DMS53 (cell line): ENCODE results near the gene AJM1.
A peak's percentile ranks its signal among the peaks of the same experiment; 100 is the strongest.
"Not testable (repeated sequence)": the region's sequence is repeated elsewhere in the genome, so short reads cannot be mapped to it uniquely, and the experiment has no call there.

Source experiments
- DNase-seq: peaks from one replicate; lab custom pipeline; 2025; lab: John Stamatoyannopoulos, UW

AJM1 gene

GRCh38 chr9:136842380-136842948 is at the start of gene AJM1:
Gene AJM1, plus strand, starts transcription at chr9:136842478. Its CDS starts 1,937 bp downstream, at chr9:136844415.
- DNase-seq: peak; percentile 86

GRCh38 chr9:136793086-136793946 is 49.0 kb upstream of the AJM1 start:
- DNase-seq: peak; percentile 32

- DNase-seq: no peak
These were observed 47.8 kb upstream of the AJM1 start for GRCh38 chr9:136794281-136794999.

- no peak for DNase-seq
These were observed 47.3 kb upstream of the AJM1 start for GRCh38 chr9:136795000-136795348.

GRCh38 chr9:136796238-136796774 is 46.0 kb upstream of the AJM1 start, which contains the start of gene CCDC183:
Gene CCDC183, plus strand, starts transcription at chr9:136796338. Its CDS starts 60 bp downstream, at chr9:136796398.
- no peak for DNase-seq

- DNase-seq: not testable (repeated sequence)
These were observed 45.4 kb upstream of the AJM1 start for GRCh38 chr9:136796775-136797347.

GRCh38 chr9:136798708-136799078 is 43.6 kb upstream of the AJM1 start:
- DNase-seq: peak; percentile 56

GRCh38 chr9:136799079-136799853 is 43.0 kb upstream of the AJM1 start:
- DNase-seq: peak; percentile 90

- DNase-seq: peak; percentile 99
These were observed 42.2 kb upstream of the AJM1 start for GRCh38 chr9:136799854-136800657.

GRCh38 chr9:136802321-136802720 is 40.0 kb upstream of the AJM1 start:
- DNase-seq: no peak

- not testable (repeated sequence) for DNase-seq
These were observed 39.2 kb upstream of the AJM1 start for GRCh38 chr9:136803009-136803550.

GRCh38 chr9:136803551-136804508 is 38.4 kb upstream of the AJM1 start:
- no peak for DNase-seq

- DNase-seq: no peak
These were observed 37.6 kb upstream of the AJM1 start for GRCh38 chr9:136804509-136805206.

GRCh38 chr9:136805207-136805740 is 37.0 kb upstream of the AJM1 start:
- no peak for DNase-seq

GRCh38 chr9:136806067-136806466 is 36.2 kb upstream of the AJM1 start:
- no peak for DNase-seq

- DNase-seq: peak; percentile 46
These were observed 35.6 kb upstream of the AJM1 start for GRCh38 chr9:136806631-136807201.

- peak; percentile 89 for DNase-seq
These were observed 34.8 kb upstream of the AJM1 start, which contains the start of gene RABL6 for GRCh38 chr9:136807281-136808074. Gene RABL6, plus strand, starts transcription at chr9:136807948. Its CDS starts 249 bp downstream, at chr9:136808197.
